ENCODE data around the gene KPNA6.

Gene KPNA6

DNA sequence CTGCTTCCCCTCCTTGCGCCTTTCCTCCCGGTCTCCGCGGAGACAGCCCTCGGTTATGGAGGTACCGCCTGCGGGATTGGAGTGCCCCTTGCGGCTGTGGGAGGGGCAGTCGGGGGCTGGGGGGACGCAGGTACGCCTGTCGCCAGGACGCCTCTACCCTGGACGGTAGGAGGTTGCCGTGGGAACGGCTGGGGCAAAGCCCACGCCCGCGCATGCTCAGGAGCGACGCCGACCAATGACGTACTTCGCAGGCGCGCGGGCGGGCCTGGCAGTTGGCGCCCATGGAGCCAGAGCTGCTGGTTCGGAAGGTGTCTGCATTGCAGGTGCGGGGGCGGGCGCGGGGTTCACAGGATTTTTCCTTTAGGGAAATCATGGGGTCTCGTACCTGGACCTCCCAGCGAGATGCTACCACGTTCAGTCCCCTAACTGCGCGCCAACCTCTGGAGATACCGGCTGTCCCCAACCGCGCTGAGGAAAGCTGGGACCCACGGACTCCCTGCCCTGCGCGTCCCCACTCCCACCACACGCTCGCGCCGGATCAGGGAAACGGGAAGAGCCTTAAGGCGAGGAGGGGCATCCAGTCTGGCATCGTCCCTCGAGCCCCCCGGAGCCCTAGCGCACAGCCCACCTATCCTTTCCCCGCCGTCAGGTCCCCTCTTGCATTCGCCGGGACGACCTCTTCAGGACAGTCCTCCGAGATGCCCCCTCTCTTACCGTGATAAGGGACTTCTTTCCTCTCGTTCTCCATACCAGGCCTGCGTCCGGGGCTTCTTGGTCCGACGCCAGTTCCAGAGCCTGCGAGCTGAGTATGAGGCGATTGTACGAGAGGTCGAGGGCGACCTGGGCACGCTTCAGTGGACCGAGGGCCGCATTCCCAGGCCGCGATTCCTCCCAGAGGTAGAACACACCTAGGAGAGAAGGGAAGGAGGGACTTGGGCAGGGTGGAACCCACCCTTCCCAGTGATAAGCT lies 97.8 kb downstream of the KPNA6 start, which contains the start of gene IQCC:
TSS of gene IQCC (plus strand) at position 271 of the 970 bp plus-strand sequence. CDS start at position 282, 11 bp downstream.
- peak; percentile 88 for FAIRE-seq
- peak; percentile 94 for DNase-seq (ENCODE audit: extremely low spot score, insufficient read length, low read depth)

DNA sequence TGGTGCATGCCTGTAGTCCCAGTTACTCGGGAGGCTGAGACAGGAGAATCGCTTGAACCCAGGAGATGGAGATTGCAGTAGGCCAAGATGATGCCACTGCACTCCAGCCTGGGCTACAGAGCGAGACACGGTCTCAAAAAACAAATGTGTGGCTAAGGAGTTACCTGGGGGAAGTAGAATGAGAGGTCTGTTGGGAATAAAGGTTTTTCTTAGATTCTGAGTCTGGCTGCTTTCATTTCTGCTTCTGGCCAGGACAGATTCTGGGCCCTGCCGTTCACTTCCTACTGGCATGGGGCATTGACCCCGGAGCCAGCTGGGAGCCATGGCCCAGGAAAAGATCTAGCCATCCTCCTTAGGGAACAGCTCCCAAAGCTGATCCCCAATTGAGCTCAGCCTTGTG lies 100.6 kb downstream of the KPNA6 start:
- DNase-seq (ENCODE audit: extremely low spot score, insufficient read length, low read depth): no peak
- FAIRE-seq: no peak

GRCh38 chr1:32208891-32209328 lies 101.1 kb downstream of the KPNA6 start, which contains the start of gene DCDC2B:
Gene DCDC2B, plus strand, starts transcription at chr1:32209089. Its CDS starts 5 bp downstream, at chr1:32209094.
- DNase-seq (ENCODE audit: extremely low spot score, insufficient read length, low read depth) (no peak), FAIRE-seq (no peak)

GRCh38 chr1:32215629-32216480 lies 108.0 kb downstream of the KPNA6 start:
- peak; percentile 33 for DNase-seq (ENCODE audit: extremely low spot score, insufficient read length, low read depth)
- peak; percentile 87 for FAIRE-seq

DNA sequence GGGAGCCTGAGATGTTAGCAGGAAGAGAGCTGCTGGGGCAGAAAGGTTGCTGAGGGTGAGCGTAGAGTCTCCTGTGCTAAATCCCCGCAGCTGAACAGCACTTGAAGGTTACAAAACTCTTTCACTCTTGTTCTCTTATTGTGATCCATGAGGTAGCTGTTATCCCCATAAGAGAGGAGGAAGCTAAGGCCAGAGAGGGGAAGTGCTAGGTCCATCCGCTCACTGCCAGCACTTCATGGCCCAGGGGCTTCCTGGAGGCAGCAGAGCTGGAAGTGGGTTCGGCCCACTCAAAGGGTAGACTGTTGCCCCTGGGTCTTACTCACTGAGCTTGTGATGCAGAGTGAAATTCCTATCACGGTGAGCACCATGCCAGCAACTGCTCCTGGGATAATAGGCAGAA lies 108.7 kb downstream of the KPNA6 start:
- no peak for FAIRE-seq
- DNase-seq (ENCODE audit: extremely low spot score, insufficient read length, low read depth): no peak

GRCh38 chr1:32219022-32219421 lies 111.2 kb downstream of the KPNA6 start:
- FAIRE-seq: no peak

DNA sequence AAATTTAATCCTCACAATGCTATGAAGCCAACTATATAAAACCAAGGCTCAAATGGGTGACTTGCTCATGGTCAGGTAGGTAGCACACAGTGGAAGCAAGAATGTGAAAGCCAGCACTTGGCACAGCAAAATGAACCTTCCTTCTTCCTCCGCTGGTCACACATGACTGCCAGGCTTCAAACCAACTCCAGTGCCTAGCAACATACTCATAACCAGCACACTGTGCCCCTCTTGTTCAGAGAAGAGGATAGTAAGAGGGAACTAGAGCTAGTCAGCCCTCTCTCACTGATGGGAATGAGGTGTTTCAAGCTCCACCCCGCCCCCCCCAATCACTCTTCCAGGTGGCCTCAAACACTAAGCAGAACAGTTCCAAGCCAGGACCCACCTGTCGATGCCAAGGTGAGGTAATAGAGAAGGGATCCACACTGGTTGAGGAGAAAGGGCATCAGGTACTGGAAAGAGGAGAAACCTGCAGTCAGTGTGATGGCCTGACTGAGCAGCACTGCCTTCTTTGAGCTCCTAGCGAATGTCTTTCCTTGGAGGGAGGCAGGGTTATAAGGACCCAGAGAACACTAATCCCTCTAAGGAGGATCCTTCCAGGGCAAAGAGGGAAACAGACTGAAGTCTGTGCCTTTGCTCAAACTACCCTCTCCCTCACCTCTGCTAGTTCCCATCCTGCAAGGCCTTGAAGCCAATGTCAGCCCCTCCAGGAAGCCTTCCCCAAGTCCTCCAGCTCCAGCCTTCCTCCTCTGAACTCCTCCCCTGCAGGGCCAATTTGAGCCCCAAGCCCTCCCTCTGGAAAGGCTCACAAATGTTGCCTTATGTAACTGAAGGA lies 113.1 kb downstream of the KPNA6 start:
- DNase-seq (ENCODE audit: extremely low spot score, insufficient read length, low read depth) (no peak), FAIRE-seq (no peak)

More at GRCh38 chr1:32219022-32219421, 111.2 kb downstream of the KPNA6 start:
- DNase-seq (ENCODE audit: extremely low spot score, insufficient read length, low read depth): no peak

- FAIRE-seq: no peak
These were observed 113.7 kb downstream of the KPNA6 start for GRCh38 chr1:32221581-32221979.

GRCh38 chr1:32221980-32222755 lies 114.3 kb downstream of the KPNA6 start, which contains the start of the genes EIF3I and TMEM234:
Gene EIF3I, plus strand, starts transcription at chr1:32222407. Its CDS starts 35 bp downstream, at chr1:32222442.
Gene TMEM234, minus strand, starts transcription at chr1:32222353. Its CDS starts 31 bp downstream, at chr1:32222322.
- peak; percentile 92 for DNase-seq (ENCODE audit: extremely low spot score, insufficient read length, low read depth)
- FAIRE-seq: peak; percentile 90

More at GRCh38 chr1:32221581-32221979, 113.7 kb downstream of the KPNA6 start:
- DNase-seq (ENCODE audit: extremely low spot score, insufficient read length, low read depth): no peak

- DNase-seq (ENCODE audit: extremely low spot score, insufficient read length, low read depth) (no peak), FAIRE-seq (no peak)
These were observed 115.8 kb downstream of the KPNA6 start for GRCh38 chr1:32223683-32224082.

GRCh38 chr1:32224285-32224684 lies 116.4 kb downstream of the KPNA6 start:
- DNase-seq (ENCODE audit: extremely low spot score, insufficient read length, low read depth): no peak
- FAIRE-seq: no peak

All from GM18507 (cell line).